Sciatic nerve (tissue), 2 donors: ENCODE data around the gene BIRC7. TPM values are rescaled to one million over a fixed set of nuclear protein-coding genes. Genes with fewer than 3 reads are reported as not detected.

Experiments used
- ATAC-seq: fragments of 200-7000 bp; cut with Tn5 transposase; one replicate; pipeline ENCODE4 v1.9.1; 2020; ENCODE audit warnings: mild to moderate bottlenecking, moderate library complexity
- DNase-seq: peaks from one replicate; pipeline ENCODE4 v3.0.0-alpha.2; 2020; ENCODE audit warnings: low spot score
- intact Hi-C: fragments of 100-400 bp; cut with DNase I; formaldehyde crosslinking; loops from one replicate; pipeline ENCODE4 v1.14.2; 2022
- total RNA-seq: library from RNA; stranded (reverse); fragmentation: NEBNext Ultra II Directional; extraction: Animal tissue kit (Norgen Biotek cat#: 25700); gene quantifications from one replicate; pipeline ENCODE4 v1.2.1, GENCODE V29; 2021
- donor health status: DM: no; HTN: no; CAD: no.
- donor health status: DM: no; HTN: no; CAD: no.

BIRC7 gene
- total RNA-seq, 1 donor from 2014 or later, result 26.0 TPM

DNA sequence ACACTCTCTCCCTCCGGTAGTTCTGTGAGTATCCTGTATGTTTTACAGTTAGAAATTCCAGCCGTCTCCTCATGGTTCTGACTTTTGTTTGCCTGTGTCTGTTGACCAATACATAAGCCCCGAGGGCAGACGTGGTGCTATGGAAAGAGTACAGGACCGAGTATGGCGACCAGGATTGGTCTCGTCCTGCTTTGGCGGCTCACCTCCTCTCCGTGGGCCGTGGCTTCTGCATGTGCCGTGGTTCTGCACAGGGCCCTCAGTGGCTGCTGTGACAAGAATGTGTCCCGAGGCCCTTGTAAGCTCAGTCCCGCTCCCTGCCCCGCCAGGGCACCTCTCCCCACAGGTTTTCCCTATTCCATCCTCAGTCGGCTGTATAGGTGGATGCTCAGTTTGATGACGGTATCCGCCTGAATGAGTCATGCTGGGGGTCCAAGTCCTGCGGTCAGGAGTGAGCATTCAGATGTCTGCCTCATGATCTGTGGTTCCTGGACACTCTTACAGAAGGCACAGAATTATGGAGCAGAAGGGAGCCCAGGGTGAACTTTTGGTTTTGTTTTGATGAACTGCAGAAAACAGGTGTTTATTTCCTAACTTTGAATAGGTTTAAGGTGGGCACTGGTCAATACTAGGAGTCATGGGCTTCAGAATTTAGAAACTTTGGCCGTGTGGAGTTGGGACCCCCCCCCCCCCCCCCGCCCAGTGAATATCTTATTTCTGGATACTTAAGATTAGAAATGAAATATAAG, 38.1 kb downstream of the BIRC7 start:
- intact Hi-C loops, result no loop called here
- ATAC-seq (no peak), DNase-seq (no peak)

DNA sequence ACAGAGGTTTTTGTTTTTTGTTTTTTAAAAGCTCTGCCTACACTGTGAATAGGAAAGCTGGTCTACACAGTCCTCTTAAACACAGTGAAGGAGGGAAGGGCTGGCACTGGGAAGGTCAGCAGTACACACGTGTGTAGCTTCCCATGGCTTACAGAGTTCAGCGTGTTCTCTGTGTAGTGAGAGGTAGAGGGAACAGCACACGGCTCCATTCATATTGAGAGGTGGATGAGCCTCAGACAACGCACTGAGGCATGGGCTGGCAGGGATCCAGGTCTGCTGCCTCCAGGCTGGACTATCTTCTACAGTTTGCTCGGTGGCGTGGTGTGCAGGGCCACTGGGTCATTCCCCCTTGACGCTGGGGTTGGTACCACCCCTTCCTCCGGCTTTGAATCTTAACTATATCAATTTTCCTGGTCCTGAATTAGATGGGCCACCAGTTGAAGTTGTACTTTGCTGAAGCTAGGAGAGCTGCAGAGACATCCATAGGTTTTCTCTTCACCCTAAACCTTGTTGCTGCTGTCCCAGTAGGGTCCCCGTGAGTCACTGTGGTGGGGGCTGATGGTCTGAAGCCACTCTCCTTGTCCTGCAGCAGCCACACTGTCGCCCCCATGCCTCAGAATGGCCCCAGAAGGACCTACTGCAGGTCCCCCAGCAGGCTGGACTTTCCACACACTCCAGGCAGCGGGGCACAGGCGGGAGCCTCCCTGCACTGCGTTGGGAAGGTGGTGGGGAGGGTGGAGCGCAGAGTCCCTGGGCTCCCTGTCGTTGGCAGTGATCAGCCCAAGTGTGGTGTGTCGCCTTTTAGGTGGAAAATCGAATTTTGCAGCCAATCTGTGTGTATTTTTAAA, 38.9 kb downstream of the BIRC7 start:
- DNase-seq (no peak), ATAC-seq (no peak)
- intact Hi-C loops, result no loop called here

DNA sequence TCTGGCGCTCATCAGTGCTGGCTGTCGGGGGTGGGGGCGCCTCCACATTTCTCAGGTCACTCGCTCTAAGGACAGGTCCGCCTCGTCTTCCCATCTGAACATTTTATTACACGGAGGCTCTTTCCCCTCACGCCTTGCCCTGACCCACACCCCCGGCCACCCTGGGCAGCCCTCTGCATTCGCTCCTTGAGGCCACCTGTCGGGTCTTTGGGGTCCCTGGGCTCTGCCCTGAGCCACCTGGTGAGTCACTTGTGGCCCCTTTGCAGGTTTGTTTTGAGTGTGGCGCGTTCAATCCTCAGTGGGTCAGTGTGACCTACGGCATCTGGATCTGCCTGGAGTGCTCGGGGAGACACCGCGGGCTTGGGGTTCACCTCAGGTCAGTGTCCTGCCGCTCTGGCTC, 40.1 kb downstream of the BIRC7 start:
- DNase-seq (no peak), ATAC-seq (no peak)
- intact Hi-C loops, result no loop called here

DNA sequence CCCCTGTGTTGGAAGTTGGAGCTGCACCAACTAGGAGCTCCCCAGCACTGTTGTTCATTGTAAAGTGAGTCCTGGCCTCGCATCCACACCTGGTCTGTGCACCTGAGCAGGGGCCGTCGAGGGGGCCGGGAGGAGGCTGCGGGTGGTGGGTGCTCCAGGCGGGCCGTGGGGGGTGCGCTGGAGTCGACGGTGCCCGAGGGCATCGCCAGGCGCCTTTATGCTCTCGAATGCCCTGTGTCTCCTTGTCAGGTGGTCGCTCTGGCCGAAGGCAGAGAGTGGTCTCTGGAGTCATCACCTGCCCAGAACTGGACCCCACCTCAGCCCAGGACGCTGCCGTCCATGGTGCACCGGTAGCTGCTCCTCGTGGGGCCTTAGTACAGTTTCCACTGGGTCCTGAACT, 41.3 kb downstream of the BIRC7 start:
- DNase-seq, result no peak
- intact Hi-C loops, result no loop called here
- ATAC-seq, result no peak

DNA sequence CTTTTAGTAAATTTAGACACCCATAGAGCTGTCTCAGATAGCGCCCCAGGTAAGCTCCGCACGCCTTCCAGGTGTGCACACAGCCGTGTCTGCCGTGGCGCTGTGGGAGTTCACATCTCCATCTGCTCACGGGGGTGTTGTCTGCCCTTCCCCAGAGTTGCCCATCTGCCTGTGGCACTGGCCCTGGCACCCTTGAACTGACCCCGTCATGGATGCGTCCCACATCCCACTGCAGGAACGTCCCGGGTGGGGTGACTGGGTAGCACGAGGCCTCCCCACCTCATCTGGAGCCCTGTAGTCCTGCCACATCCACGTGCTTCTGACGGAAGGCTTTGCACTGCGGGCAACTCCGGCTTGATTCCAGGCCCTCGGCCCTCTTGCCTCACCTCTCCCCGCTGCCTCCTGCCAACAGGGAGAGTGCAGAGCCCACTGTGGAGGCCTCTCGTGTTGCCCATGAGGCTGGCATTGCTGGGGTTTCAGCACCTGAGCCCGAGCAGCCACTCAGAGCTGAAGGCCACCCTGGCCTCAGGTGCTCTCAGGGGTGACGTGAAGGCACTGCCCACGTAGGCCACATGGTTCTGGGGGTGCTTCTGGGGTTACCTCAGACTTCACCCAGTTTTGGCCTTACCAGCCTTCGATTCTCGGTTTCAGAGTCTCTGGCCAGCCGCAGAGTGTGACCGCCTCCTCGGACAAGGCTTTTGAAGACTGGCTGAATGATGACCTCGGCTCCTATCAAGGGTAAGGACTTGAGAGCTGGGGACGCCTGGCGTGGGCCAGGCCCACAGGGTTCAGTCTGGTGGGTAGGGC, 42.0 kb downstream of the BIRC7 start:
- no peak for DNase-seq
- intact Hi-C loops, result no loop called here
- ATAC-seq, result no peak

DNA sequence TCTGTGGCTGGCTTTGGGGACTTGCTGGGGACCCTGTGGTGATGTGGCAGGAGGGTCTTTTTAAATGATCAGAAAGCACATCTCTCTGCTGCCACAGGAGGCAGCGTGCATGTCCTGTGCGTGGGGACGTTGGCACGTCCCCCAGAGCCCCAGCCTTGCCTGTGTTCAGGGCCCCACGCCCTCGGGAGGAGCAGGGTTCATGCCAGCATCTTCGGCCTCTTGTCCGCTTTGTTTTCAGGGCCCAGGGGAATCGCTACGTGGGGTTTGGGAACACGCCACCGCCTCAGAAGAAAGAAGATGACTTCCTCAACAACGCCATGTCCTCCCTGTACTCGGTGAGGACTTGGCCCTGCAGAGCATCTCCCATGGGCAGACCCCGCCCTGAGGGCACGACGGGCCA, 43.0 kb downstream of the BIRC7 start:
- intact Hi-C loops, result no loop called here
- ATAC-seq, result no peak
- no peak for DNase-seq

DNA sequence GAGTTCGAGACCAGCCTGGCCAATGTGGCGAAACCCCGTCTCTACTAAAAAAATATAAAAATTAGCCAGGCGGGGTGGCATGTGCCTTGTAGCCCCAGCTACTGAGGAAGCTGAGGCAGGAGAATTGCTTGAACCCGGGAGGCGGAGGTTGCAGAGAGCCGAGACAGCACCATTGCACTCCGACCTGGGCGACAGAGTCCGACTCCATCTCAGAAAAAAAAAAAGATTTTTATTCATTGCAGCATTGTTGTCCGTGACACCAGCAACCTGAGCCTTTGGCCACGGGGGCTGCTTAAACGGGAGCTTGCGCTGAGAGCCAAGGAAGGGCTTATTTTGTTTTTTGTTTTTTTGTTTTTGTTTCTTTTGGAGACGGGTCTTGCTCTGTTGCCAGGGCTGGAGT, 44.2 kb downstream of the BIRC7 start:
- ATAC-seq, result no peak
- no peak for DNase-seq
- intact Hi-C loops, result no loop called here

DNA sequence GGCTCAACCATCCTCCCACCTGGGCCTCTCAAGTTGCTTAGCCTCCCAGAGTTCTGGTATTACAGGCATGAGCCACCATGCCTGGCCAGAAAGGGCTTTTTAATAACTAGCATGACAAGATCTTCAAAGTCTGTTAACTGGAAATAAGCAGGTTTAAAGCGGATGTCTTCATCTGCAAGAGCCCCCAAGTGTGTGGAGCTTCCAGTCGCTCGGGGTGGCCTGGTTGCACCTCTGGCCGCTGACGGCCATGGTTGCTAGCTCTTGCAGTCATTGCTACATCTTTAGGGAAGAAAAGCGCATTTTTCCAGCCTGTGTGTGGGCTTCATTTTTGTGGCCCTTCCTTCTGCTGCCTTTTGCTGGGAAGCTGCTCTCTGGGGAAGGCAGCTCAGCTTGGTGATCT, 44.7 kb downstream of the BIRC7 start:
- ATAC-seq (no peak), DNase-seq (no peak)
- intact Hi-C loops, result no loop called here

DNA sequence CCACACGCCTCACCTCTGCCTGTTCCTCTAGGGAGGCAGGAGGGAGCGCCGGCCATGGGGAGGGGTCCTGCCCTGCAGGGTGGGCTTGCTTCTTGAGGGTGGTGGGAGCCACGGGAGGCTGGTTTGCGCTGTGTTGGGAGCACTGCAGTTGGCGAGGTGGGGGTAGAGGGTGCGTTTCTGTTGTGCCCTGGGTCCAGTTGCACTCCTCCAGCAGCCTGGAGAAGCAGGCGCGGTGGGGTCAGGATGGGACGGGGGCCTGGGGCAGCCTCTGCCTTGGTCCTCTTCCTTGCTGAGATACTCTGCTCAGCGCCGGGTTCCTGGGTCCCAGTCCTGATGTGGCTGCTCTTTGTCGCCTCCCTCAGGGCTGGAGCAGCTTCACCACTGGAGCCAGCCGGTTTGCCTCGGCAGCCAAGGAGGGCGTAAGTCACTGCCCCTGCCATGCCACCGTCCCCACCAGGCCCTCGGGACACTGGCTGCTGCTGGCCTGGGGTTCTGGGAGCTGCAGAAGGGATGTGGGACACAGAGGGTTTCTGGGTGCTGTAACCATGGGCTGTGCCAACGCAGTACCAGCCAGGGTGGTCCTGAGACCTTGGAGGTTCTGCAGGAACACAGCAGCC, 45.3 kb downstream of the BIRC7 start:
- intact Hi-C loops, result no loop called here
- ATAC-seq, result no peak
- no peak for DNase-seq

DNA sequence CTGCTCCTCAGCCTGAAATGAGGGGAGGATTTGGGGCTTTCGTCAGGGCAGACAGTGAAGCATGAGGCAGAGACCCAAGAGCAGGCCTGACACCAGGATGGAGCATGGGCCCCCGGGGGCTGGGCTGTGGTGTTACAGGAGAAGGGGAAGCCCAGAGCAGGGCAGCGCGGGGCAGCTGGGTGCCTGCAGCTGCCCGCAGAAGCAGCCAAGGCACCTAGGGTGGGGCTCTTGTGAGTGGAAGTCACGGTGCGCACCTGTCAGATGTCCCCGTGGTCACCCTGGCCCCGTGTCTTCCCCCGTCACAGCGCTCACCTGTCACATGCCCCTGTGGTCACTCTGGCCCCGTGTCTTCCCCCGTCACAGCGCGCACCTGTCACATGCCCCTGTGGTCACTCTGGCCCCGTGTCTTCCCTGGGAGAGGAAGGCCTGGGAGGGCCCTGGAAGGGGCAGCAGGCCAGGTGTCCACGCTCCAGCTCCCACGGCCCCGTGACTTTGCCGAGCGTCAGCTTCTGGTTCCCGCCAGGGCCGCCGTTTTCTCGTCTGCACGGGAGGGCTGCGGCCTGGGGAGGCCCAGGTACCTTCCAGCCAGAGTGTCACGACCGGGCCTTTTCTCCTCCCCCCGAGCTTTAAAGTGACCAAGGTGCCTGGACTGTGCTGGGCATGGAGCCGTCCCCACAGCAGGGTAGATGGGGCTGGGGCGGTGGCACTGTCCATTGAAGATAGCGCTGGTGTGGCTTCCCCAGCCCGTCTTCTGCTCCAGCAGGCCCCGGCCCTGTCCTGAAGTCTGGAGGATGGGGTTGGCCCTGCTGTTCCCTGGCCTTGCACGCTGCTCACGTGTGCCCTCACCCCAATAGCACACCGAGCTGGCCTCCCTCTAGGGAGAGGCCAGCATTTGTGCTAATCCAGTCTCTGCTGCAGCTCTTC, 46.3 kb downstream of the BIRC7 start:
- DNase-seq (no peak), ATAC-seq (no peak)
- intact Hi-C loops, result no loop called here

DNA sequence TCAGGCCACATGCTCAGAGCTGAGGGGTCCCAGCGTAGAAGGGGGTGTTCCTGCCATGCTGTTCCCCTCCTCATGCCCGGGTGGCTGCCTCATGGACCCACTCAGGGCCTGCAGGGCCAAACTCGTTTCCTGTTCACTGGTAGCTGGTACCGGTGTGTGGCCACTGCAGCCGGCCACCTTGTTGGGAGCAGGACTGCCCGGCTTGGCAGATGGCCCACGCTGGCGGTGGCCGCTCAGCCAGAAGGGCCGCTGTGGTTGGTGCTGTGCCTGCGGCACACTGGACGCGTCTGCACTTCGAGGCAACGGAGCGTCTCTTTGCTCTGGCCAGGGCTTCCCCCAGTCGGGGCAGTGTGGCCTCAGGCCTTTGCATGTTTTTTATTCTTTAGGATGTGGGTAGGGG, 47.2 kb downstream of the BIRC7 start:
- intact Hi-C loops, result no loop called here
- no peak for DNase-seq
- no peak for ATAC-seq

DNA sequence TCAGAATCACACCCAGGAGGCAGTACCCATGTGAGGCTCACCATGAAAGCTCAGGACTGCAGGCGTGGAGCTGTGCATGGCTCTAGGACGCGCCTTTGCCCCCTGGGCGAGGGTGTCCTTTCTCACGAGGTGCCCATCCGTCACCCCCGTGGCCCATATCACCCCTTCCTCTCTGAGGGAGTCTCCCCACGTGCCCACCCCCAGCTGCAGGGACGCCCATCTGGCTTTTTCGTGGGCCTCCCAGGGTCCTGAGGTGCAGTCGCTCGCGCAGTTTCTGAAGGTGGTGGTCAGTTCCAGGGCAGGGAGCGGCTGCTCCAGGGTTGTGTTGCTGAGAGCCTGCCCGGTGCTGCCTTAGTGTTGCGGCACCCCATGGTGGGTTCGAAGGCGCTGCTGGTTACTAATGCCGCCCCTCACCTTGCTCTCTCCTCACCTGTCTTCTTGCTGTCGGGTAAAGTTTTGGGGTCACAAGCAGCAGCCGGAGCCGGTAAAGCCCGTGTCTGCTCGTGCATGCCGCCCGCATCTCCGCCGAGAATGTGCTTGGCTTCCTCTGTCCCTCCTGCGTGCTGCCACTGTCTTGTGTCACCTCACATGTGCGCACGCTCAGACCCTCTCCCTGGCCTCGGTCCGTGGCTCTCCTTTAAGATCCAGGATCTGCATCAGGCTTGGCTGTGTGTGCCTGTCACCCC, 47.8 kb downstream of the BIRC7 start:
- intact Hi-C loops, result no loop called here
- ATAC-seq, result no peak
- DNase-seq, result no peak

DNA sequence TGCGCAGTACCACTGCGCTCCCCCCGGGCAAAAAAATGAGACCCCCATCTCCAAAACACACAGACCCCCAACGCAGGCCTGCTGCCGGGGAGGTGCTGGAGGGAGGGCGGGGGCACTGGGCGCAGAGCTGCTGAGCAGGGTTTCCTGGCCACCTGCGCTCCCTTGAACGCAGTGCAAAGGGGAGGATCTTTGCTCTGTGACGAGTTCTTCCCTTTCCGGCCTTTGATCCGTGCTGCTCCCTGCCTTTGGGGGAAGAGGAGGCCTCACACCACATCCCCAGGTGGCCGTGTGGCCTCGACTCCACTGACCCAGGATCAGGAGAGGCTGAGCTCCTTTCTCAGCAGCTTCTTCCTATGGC, 48.4 kb downstream of the BIRC7 start:
- DNase-seq, result no peak
- intact Hi-C loops, result no loop called here
- ATAC-seq, result no peak

DNA sequence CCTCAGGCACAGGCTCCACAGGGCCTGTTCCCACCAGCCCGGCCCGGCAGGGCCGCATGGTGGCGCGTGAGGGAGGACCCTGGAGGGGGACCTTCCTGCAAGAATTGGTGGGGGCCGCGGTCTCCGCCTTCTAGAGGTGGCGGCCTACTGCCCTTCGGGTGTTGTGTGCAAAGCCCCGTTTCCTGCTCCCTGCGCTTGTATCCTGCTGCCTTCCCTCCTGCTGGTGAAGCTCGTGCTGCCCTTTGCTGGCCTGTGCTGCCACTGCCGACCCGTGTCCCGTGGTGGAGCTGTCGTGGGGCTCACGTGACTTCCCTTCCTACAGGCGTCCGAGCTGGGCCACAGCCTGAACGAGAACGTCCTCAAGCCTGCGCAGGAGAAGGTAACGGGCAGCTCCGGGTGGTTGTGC, 48.8 kb downstream of the BIRC7 start:
- no peak for DNase-seq
- intact Hi-C loops, result no loop called here
- ATAC-seq, result no peak

DNA sequence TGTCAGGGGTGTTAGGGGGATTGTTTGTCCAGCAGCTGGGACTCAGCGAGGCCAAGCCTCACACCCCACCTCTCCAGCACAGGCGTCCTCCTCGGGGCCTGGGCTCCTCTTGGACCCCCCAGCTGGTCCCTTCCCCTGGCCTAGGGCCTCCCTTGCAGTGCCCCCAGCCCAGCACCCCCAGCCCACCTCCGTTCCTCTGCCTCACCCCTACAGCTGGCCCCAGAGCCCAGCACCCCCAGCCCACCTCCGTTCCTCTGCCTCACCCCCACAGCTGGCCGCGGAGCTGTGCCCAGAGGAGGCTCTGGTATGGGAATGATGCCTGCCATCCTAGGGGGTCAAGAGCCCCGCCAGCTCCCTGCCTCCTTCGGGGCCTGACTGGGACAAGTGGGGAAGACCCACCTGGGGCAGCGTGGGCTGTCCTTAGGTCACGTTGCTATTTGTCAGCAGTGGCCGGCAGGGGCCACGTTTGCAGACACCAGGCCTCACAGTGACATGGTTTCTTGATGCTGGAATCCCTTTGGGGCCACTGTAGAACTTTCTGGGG, 49.3 kb downstream of the BIRC7 start:
- DNase-seq (no peak), ATAC-seq (no peak)
- intact Hi-C loops, result no loop called here

DNA sequence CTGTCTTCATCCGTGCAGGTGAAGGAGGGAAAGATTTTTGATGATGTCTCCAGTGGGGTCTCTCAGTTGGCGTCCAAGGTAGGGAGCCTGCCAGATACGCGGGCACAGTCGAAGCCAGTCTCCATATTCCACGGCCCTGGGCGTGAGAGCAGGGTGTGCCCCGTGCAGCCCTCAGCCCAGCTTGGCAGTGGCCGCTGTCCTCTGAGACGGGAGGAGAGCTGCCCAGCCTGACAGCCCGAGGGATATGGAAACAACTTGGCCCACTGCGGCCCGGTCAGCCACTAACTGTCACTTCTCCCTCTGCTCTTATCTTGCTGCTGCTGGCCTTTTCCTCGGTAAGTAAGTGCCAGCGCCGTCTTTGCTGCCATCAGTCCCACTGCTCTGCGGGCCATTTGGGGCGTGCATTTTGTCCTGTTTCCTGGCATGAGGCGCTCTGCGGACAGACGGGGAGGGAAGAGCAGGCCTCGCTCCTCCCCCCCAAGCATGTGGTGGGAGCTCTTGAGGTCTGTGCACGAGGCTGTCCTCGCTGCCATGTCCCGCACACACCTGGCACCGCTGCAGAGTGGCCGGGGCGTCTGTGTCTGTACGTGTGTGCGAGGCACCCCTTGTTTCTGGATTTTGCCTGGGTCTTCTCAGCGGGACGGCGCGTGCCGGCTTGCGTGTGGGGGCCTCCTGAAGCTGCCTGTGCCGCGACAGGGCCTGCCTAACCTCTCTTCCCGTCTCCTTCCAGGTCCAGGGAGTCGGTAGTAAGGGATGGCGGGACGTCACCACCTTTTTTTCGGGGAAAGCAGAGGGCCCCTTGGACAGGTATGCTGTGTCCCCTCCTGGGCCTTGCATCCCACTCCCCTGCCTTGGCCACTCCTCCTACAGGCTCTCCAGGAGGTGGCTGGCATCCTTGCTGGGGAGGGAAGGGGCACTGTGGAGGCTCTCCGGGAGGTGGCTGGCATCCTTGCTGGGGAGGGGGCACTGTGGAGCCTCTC, 50.2 kb downstream of the BIRC7 start:
- DNase-seq (no peak), ATAC-seq (no peak)
- intact Hi-C loops, result no loop called here
